RWPE2 (cell line): ENCODE data around the gene BUB3.
A peak's percentile ranks its signal among the peaks of the same experiment; 100 is the strongest.

Experiments
- ATAC-seq: fragments of 200-7000 bp; cut with Tn5 transposase; 3 replicates; pipeline ENCODE4 v1.9.1; 2021; ENCODE audit warnings: low read depth
- DNase-seq: peaks from one replicate; pipeline ENCODE4 v3.0.0-alpha.2; 2020; ENCODE audit warnings: low spot score
- H3K27ac ChIP-seq: fragments of 450-650 bp; 2 replicates; pipeline ENCODE4 v1.5.1; 2017; ENCODE audit warnings: mild to moderate bottlenecking; ENCODE audit not compliant: poor library complexity, severe bottlenecking
- H3K27me3 ChIP-seq: fragments of 250-450 bp; sonication (Bioruptor Pico); 2 replicates; pipeline ENCODE4 v1.5.1; 2021; ENCODE audit warnings: mild to moderate bottlenecking, moderate library complexity; ENCODE audit not compliant: insufficient read depth, poor library complexity, severe bottlenecking
- H3K36me3 ChIP-seq: fragments of 250-450 bp; sonication (Bioruptor Pico); 2 replicates; pipeline ENCODE4 v1.5.1; 2020; ENCODE audit warnings: low read depth, mild to moderate bottlenecking, moderate library complexity
- H3K4me1 ChIP-seq: fragments of 250-450 bp; sonication (Bioruptor Pico); 2 replicates; pipeline ENCODE4 v1.5.1; 2021; ENCODE audit warnings: mild to moderate bottlenecking, moderate library complexity; ENCODE audit not compliant: insufficient read depth, poor library complexity, severe bottlenecking
- H3K4me3 ChIP-seq: fragments of 250-450 bp; sonication (Bioruptor Pico); 2 replicates; pipeline ENCODE4 v1.5.1; 2021; ENCODE audit warnings: mild to moderate bottlenecking, moderate library complexity; ENCODE audit not compliant: severe bottlenecking
- H3K9me3 ChIP-seq: fragments of 250-450 bp; sonication (Bioruptor Pico); 2 replicates; pipeline ENCODE4 v1.5.1; 2021; ENCODE audit warnings: mild to moderate bottlenecking, moderate library complexity; ENCODE audit not compliant: severe bottlenecking
- CTCF ChIP-seq: fragments of 450-650 bp; IDR thresholded peaks from one replicate; pipeline ENCODE4 v1.5.1; 2017; ENCODE audit warnings: mild to moderate bottlenecking, moderate library complexity; ENCODE audit not compliant: poor library complexity, severe bottlenecking

Gene BUB3

GRCh38 chr10:123147635-123148413 lies 6.4 kb upstream of the BUB3 start, which contains the start of gene HMX2:
HMX2 (plus strand) TSS chr10:123148136; CDS start chr10:123148379, 243 bp downstream.
- H3K4me1 ChIP-seq = no peaks in the 10 kb centered on the region
- ATAC-seq = peak; percentile 23; the same call in 2 of the 3 replicates
- no peak within 1 kb of the TSS for H3K4me3 ChIP-seq
- peaks cover 99% of the 10 kb centered on the region for H3K27me3 ChIP-seq
- no peak within 1 kb of the TSS for H3K27ac ChIP-seq
- TF ChIP-seq CTCF = no peak
- DNase-seq = no peak
- no peaks in the 10 kb centered on the region for H3K36me3 ChIP-seq
- H3K9me3 ChIP-seq = no peaks in the 10 kb centered on the region

DNA sequence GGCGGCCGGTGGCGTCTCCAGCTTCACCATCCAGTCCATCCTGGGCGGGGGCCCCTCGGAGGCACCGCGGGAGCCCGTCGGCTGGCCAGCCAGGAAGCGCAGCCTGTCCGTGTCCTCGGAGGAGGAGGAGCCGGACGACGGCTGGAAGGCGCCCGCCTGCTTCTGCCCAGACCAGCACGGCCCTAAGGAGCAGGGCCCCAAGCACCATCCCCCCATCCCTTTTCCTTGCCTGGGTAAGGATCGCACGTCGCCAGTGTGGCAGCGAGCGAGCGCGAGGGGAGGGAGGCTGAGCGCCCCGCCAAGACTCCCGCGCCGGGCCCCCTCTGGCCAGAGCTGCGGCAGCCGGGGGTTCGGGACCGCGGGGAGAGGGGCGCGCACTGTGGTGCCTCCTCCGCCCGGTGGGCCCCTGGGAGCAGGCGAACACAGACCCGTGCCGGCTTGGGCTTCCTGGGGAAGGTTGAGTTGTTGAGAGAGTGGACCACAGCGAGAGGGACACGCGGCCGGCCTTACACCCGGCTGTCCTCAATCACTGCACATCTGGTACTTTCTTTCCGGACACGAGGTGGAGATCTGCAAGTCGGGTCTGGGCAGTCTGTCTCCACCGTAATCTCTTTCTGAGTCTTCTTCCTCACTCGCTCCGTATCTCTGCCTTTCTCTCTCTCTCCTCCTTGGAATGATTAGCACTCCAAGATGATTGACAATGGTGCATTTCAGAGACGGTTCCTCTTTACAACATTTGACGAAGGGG lies 5.6 kb upstream of the BUB3 start:
- no peak for TF ChIP-seq CTCF
- no peak overlapping the region for H3K27ac ChIP-seq
- no peak for DNase-seq
- H3K4me3 ChIP-seq = no peak overlapping the region
- no peaks in the 10 kb centered on the region for H3K4me1 ChIP-seq
- no peaks in the 10 kb centered on the region for H3K36me3 ChIP-seq
- ATAC-seq = peak; percentile 25
- H3K27me3 ChIP-seq = peaks cover 91% of the 10 kb centered on the region
- H3K9me3 ChIP-seq = no peaks in the 10 kb centered on the region

DNA sequence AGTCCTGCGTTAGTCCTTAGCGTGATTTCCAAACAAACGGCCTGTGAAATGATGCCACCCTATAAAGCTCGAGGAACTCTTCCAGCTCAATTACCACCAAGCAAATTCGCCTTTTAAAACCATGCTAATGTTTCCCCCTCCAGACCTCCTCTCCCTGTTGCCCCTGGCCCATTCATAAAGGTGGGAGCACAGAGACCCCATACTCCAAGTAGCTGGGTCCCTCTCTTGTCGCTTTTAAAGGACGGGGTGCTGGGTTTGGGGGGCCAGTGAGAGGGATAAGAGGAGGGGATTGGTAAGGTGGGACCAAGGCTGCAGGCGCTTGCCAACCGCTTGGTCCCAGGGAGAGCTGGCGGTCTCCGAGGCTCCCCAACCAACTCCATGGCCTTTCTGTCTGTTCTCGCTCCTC lies 5.0 kb upstream of the BUB3 start:
- no peaks in the 10 kb centered on the region for H3K9me3 ChIP-seq
- ATAC-seq = no peak
- H3K27ac ChIP-seq = no peak overlapping the region
- H3K4me1 ChIP-seq = no peaks in the 10 kb centered on the region
- no peak overlapping the region for H3K4me3 ChIP-seq
- no peak for DNase-seq
- no peaks in the 10 kb centered on the region for H3K36me3 ChIP-seq
- H3K27me3 ChIP-seq = peaks cover 85% of the 10 kb centered on the region
- TF ChIP-seq CTCF = no peak

GRCh38 chr10:123149568-123150270 lies 4.5 kb upstream of the BUB3 start:
- Histone ChIP-seq H3K4me3 (peak overlapping the region; percentile 16), H3K27me3 (peaks cover 80% of the 10 kb centered on the region)

More at GRCh38 chr10:123149568-123150270, 4.5 kb upstream of the BUB3 start:
- Histone ChIP-seq H3K9me3 (no peaks in the 10 kb centered on the region), H3K4me1 (no peaks in the 10 kb centered on the region), H3K36me3 (no peaks in the 10 kb centered on the region), H3K27ac (no peak overlapping the region)
- DNase-seq = no peak
- TF ChIP-seq CTCF = no peak
- no peak for ATAC-seq
